HEK293T (cell line): ENCODE results near the gene MMP19.

ENCODE experiments used
- CTCF ChIA-PET: fragments of 350-600 bp; formaldehyde crosslinking; extraction: SDS; loops from one replicate; lab custom pipeline; 2021; ENCODE audit warnings: antibody characterized with exemption, inconsistent platforms; lab: Yijun Ruan, JAX
- POLR2A ChIA-PET: fragments of 350-600 bp; formaldehyde crosslinking; extraction: SDS; loops from one replicate; lab custom pipeline; 2020; ENCODE audit warnings: antibody characterized with exemption, inconsistent platforms; lab: Yijun Ruan, JAX
- DNase-seq: peaks from one replicate; pipeline ENCODE4 v3.0.0; 2012; ENCODE audit warnings: mixed read lengths; ENCODE audit errors: extremely low spot score
- ARNT ChIP-seq: fragments of 450-650 bp; IDR thresholded peaks from 2 replicates; pipeline ENCODE4 v1.6.1; 2017; ENCODE audit warnings: mild to moderate bottlenecking
- BHLHE40 ChIP-seq: fragments of 450-650 bp; IDR thresholded peaks from 2 replicates; pipeline ENCODE4 v1.6.1; 2016; ENCODE audit warnings: mild to moderate bottlenecking, moderate library complexity, borderline replicate concordance
- CTBP1 ChIP-seq: fragments of 450-650 bp; IDR thresholded peaks from 2 replicates; pipeline ENCODE4 v1.6.1; 2016; ENCODE audit warnings: borderline replicate concordance
- ELF4 ChIP-seq: fragments of 450-650 bp; IDR thresholded peaks from 2 replicates; pipeline ENCODE4 v1.6.1; 2017; ENCODE audit warnings: antibody characterized with exemption
- FOXA1 ChIP-seq: fragments of 450-650 bp; IDR thresholded peaks from 2 replicates; pipeline ENCODE4 v1.6.1; 2016; ENCODE audit warnings: mild to moderate bottlenecking
- FOXK2 ChIP-seq: fragments of 450-650 bp; IDR thresholded peaks from 2 replicates; pipeline ENCODE4 v1.6.1; 2016; ENCODE audit warnings: mild to moderate bottlenecking
- FOXM1 ChIP-seq: fragments of 450-650 bp; IDR thresholded peaks from 2 replicates; pipeline ENCODE4 v1.6.1; 2017; ENCODE audit warnings: mild to moderate bottlenecking, borderline replicate concordance
- HDGF ChIP-seq: fragments of 450-650 bp; IDR thresholded peaks from 2 replicates; pipeline ENCODE4 v1.6.1; 2017; ENCODE audit warnings: antibody characterized with exemption, borderline replicate concordance
- L3MBTL2 ChIP-seq: fragments of 450-650 bp; conservative IDR thresholded peaks from 2 replicates; pipeline ENCODE4 v1.6.1; 2016; ENCODE audit warnings: mild to moderate bottlenecking
- LEF1 ChIP-seq: fragments of 450-650 bp; IDR thresholded peaks from 2 replicates; pipeline ENCODE4 v1.6.1; 2017; ENCODE audit warnings: mild to moderate bottlenecking, borderline replicate concordance
- NFRKB ChIP-seq: fragments of 450-650 bp; IDR thresholded peaks from 2 replicates; pipeline ENCODE4 v1.6.1; 2016; ENCODE audit warnings: mild to moderate bottlenecking, moderate library complexity
- PKNOX1 ChIP-seq: fragments of 450-650 bp; IDR thresholded peaks from 2 replicates; pipeline ENCODE4 v1.6.1; 2016
- SP1 ChIP-seq: fragments of 450-650 bp; IDR thresholded peaks from 2 replicates; pipeline ENCODE4 v1.6.1; 2017
- SUZ12 ChIP-seq: fragments of 450-650 bp; IDR thresholded peaks from 2 replicates; pipeline ENCODE4 v1.6.1; 2016; ENCODE audit warnings: mild to moderate bottlenecking
- TARDBP ChIP-seq: fragments of 450-650 bp; IDR thresholded peaks from 2 replicates; pipeline ENCODE4 v1.6.1; 2016
- ZNF384 ChIP-seq: fragments of 450-650 bp; IDR thresholded peaks from 2 replicates; pipeline ENCODE4 v1.6.1; 2016

Gene MMP19

GRCh38 chr12:55818140-55818728 lies 24.5 kb downstream of the MMP19 start:
- CTCF ChIA-PET = interaction anchor here (0.6 to 2.3 kb wide), 8 partner anchors 11 to 112 kb away, joined by 3 to 13 read pairs (median 4); partner anchors contain the start of gene DNAJC14
- POLR2A ChIA-PET = interaction anchor here (0.6 to 6.4 kb wide), 31 partner anchors 9 to 630 kb away, joined by 3 to 109 read pairs (median 5); partner anchors contain the start of genes CD63, DNAJC14, ERBB3 and GDF11
- TF ChIP-seq L3MBTL2 (no peak), HDGF (no peak), LEF1 (no peak), FOXM1 (no peak), FOXA1 (no peak), FOXK2 (no peak), SUZ12 (no peak), NFRKB (no peak), PKNOX1 (no peak), ARNT (no peak), BHLHE40 (no peak), CTBP1 (no peak), ELF4 (no peak; the same call in 1 of the 2 replicates), SP1 (no peak)
- DNase-seq = peak; percentile 58

GRCh38 chr12:55817345-55818139 lies 25.2 kb downstream of the MMP19 start, which contains the start of the genes ORMDL2 and SARNP:
Gene ORMDL2 (plus strand): TSS chr12:55818041. CDS start chr12:55819000, 959 bp downstream.
Gene SARNP (minus strand): TSS chr12:55817724. CDS start chr12:55817701, 23 bp downstream.
- DNase-seq = peak; percentile 96
- no peak for TF ChIP-seq HDGF
- TF ChIP-seq SP1 = no peak
- TF ChIP-seq NFRKB = peak; percentile 65; the same call in 1 of the 2 replicates
- peak; percentile 70 for TF ChIP-seq ELF4
- peak; percentile 99 for TF ChIP-seq PKNOX1
- POLR2A ChIA-PET = interaction anchor here (0.7 to 6.4 kb wide), 31 partner anchors 8 to 371 kb away, joined by 3 to 109 read pairs (median 5); partner anchors contain the start of genes CD63, DNAJC14, ERBB3 and GDF11
- CTCF ChIA-PET = interaction anchor here (0.6 to 2.3 kb wide), 7 partner anchors 12 to 112 kb away, joined by 3 to 13 read pairs (median 5); partner anchors contain the start of gene DNAJC14

GRCh38 chr12:55816881-55817344 lies 25.8 kb downstream of the MMP19 start:
- CTCF ChIA-PET = interaction anchor here (1.5 to 2.3 kb wide), 3 partner anchors 13 to 79 kb away, joined by 5 to 13 read pairs (median 6); partner anchors contain the start of gene DNAJC14
- TF ChIP-seq L3MBTL2 (no peak), ARNT (no peak), SUZ12 (no peak), ZNF384 (no peak), LEF1 (no peak), FOXM1 (no peak)
- peak; percentile 36 for DNase-seq

GRCh38 chr12:55815473-55815872 lies 27.3 kb downstream of the MMP19 start:
- no peak for DNase-seq
- TF ChIP-seq PKNOX1 = no peak
- TF ChIP-seq CTBP1 = no peak
- TF ChIP-seq NFRKB = no peak
- no peak for TF ChIP-seq ARNT
- CTCF ChIA-PET = interaction anchor here (1.5 kb wide), 1 partner anchor 77 kb away, joined by 6 read pairs; no protein-coding TSS in a partner anchor
- POLR2A ChIA-PET = interaction anchor here (1.0 to 1.5 kb wide), 2 partner anchors 72 to 158 kb away, joined by 3 read pairs; partner anchors contain the start of gene RAB5B

More at GRCh38 chr12:55816881-55817344, 25.8 kb downstream of the MMP19 start:
- POLR2A ChIA-PET = interaction anchor here (0.8 to 6.4 kb wide), 17 partner anchors 10 to 263 kb away, joined by 3 to 109 read pairs (median 6); partner anchors contain the start of genes CD63, DNAJC14, ERBB3 and GDF11

- CTCF ChIA-PET = no interaction called here
- DNase-seq = no peak
- no peak for TF ChIP-seq BHLHE40
- no peak for TF ChIP-seq ELF4
- TF ChIP-seq TARDBP = no peak
- no peak for TF ChIP-seq CTBP1
- no peak for TF ChIP-seq SUZ12
- TF ChIP-seq FOXM1 = no peak
- no peak for TF ChIP-seq L3MBTL2
- no peak for TF ChIP-seq LEF1
- TF ChIP-seq PKNOX1 = no peak
- TF ChIP-seq SP1 = no peak
- no peak for TF ChIP-seq NFRKB
- no peak for TF ChIP-seq HDGF
- TF ChIP-seq ARNT = no peak
- no peak for TF ChIP-seq ZNF384
- TF ChIP-seq FOXK2 = no peak
- no peak for TF ChIP-seq FOXA1
- POLR2A ChIA-PET = interaction anchor here (0.6 to 1.8 kb wide), 2 partner anchors 15 to 160 kb away, joined by 3 to 5 read pairs; partner anchors contain the start of genes DNAJC14 and RAB5B
These were observed 28.5 kb downstream of the MMP19 start for GRCh38 chr12:55814257-55814656.
